Parathyroid adenoma (tissue), 2 donors: ENCODE results near the gene ZNF132.
A peak's percentile ranks its signal among the peaks of the same experiment; 100 is the strongest.

Experiments used
- H2AFZ ChIP-seq: fragments of 300-600 bp; sonication (generic); one replicate; pipeline ENCODE4 v1.7.0; 2017; ENCODE audit warnings: antibody characterized with exemption, mild to moderate bottlenecking
- H3K27ac ChIP-seq: fragments of 300-600 bp; sonication (generic); one replicate; pipeline ENCODE4 v1.7.0; 2017
- H3K27me3 ChIP-seq: fragments of 300-600 bp; sonication (generic); one replicate; pipeline ENCODE4 v1.7.0; 2017; ENCODE audit warnings: low read length; ENCODE audit not compliant: control insufficient read depth, insufficient read depth
- H3K36me3 ChIP-seq: fragments of 300-600 bp; sonication (generic); one replicate; pipeline ENCODE4 v1.7.0; 2017; ENCODE audit warnings: low read length; ENCODE audit not compliant: control insufficient read depth, insufficient read depth
- H3K4me1 ChIP-seq: fragments of 300-600 bp; sonication (generic); one replicate; pipeline ENCODE4 v1.7.0; 2017; ENCODE audit warnings: control low read depth
- H3K4me2 ChIP-seq: fragments of 300-600 bp; sonication (generic); one replicate; pipeline ENCODE4 v1.7.0; 2017; ENCODE audit warnings: low read length
- H3K4me3 ChIP-seq: fragments of 300-600 bp; sonication (generic); one replicate; pipeline ENCODE4 v1.7.0; 2017; ENCODE audit warnings: low read depth, low read length
- H3K79me2 ChIP-seq: fragments of 300-600 bp; sonication (generic); one replicate; pipeline ENCODE4 v1.7.0; 2017; ENCODE audit warnings: control low read depth
- H3K9ac ChIP-seq: fragments of 300-600 bp; sonication (generic); one replicate; pipeline ENCODE4 v1.7.0; 2017; ENCODE audit warnings: mild to moderate bottlenecking
- H3K9me3 ChIP-seq: fragments of 300-600 bp; sonication (generic); one replicate; pipeline ENCODE4 v1.7.0; 2017; ENCODE audit warnings: low read length; ENCODE audit not compliant: control insufficient read depth
- CTCF ChIP-seq: fragments of 300-600 bp; sonication (generic); IDR thresholded peaks from one replicate; pipeline ENCODE4 v1.7.0; 2017; ENCODE audit warnings: antibody characterized with exemption, mild to moderate bottlenecking
- donor health status: primary hyperparathyroidism.

The ZNF132 gene

GRCh38 chr19:58480481-58480830 lies 40.5 kb upstream of the ZNF132 start:
- no peaks in the 10 kb centered on the region for H3K9me3 ChIP-seq
- no peaks in the 10 kb centered on the region for H3K27me3 ChIP-seq
- no peaks in the 10 kb centered on the region for H3K36me3 ChIP-seq
- no peak overlapping the region for H3K9ac ChIP-seq
- H2AFZ ChIP-seq, result no peak overlapping the region
- no peak overlapping the region for H3K4me3 ChIP-seq
- H3K79me2 ChIP-seq, result no peaks in the 10 kb centered on the region
- TF ChIP-seq CTCF, result no peak
- peaks cover 8% of the 10 kb centered on the region for H3K4me1 ChIP-seq
- no peak overlapping the region for H3K27ac ChIP-seq
- no peak overlapping the region for H3K4me2 ChIP-seq

GRCh38 chr19:58479736-58480480 lies 40.0 kb upstream of the ZNF132 start:
- Histone ChIP-seq H3K4me1 (peaks cover 12% of the 10 kb centered on the region), H3K36me3 (no peaks in the 10 kb centered on the region), H3K27ac (no peak overlapping the region), H3K9me3 (no peaks in the 10 kb centered on the region), H3K4me2 (no peak overlapping the region), H2AFZ (no peak overlapping the region), H3K9ac (no peak overlapping the region), H3K79me2 (no peaks in the 10 kb centered on the region), H3K27me3 (no peaks in the 10 kb centered on the region), H3K4me3 (no peak overlapping the region)
- no peak for TF ChIP-seq CTCF

- Histone ChIP-seq H3K9ac (no peak overlapping the region), H3K9me3 (no peaks in the 10 kb centered on the region), H3K79me2 (no peaks in the 10 kb centered on the region), H3K4me2 (no peak overlapping the region), H3K4me1 (peaks cover 16% of the 10 kb centered on the region), H3K27me3 (no peaks in the 10 kb centered on the region), H3K36me3 (no peaks in the 10 kb centered on the region), H3K4me3 (no peak overlapping the region), H3K27ac (no peak overlapping the region), H2AFZ (no peak overlapping the region)
- TF ChIP-seq CTCF, result no peak
These were observed 39.4 kb upstream of the ZNF132 start for GRCh38 chr19:58479303-58479702.

- Histone ChIP-seq H3K9ac (no peak overlapping the region), H3K36me3 (no peaks in the 10 kb centered on the region), H3K4me2 (no peak overlapping the region), H3K79me2 (no peaks in the 10 kb centered on the region), H3K4me3 (no peak overlapping the region), H3K27me3 (no peaks in the 10 kb centered on the region), H3K27ac (no peak overlapping the region), H3K9me3 (no peaks in the 10 kb centered on the region), H3K4me1 (peaks cover 16% of the 10 kb centered on the region), H2AFZ (no peak overlapping the region)
- no peak for TF ChIP-seq CTCF
These were observed 37.9 kb upstream of the ZNF132 start for GRCh38 chr19:58477871-58478270.

GRCh38 chr19:58477130-58477529 lies 37.2 kb upstream of the ZNF132 start:
- Histone ChIP-seq H2AFZ (peak overlapping the region; percentile 89), H3K9ac (no peak overlapping the region), H3K27me3 (no peaks in the 10 kb centered on the region), H3K36me3 (no peaks in the 10 kb centered on the region), H3K27ac (peak overlapping the region; percentile 91), H3K4me2 (peak overlapping the region; percentile 89), H3K4me3 (peak overlapping the region; percentile 95), H3K79me2 (no peaks in the 10 kb centered on the region), H3K9me3 (no peaks in the 10 kb centered on the region), H3K4me1 (peaks cover 16% of the 10 kb centered on the region)
- no peak for TF ChIP-seq CTCF
